ENCODE measurements around the gene SLC25A18.

Gene SLC25A18

GRCh38 chr22:17638432-17639246, 75.3 kb downstream of the SLC25A18 start, which contains the start of gene BCL2L13:
BCL2L13 (plus strand) TSS chr22:17638757; CDS start chr22:17655712, 16,955 bp downstream.
- Histone ChIP-seq H3K9me3 (ENCODE audit: low read depth, low read length) (no peaks in the 10 kb centered on the region), H3K9ac (ENCODE audit: insufficient read length) (peak within 1 kb of the TSS; percentile 92), H3K36me3 (ENCODE audit: insufficient read depth, low read length) (peaks cover 5% of the 10 kb centered on the region; the same call in 1 of the 2 replicates), H3K27ac (peak within 1 kb of the TSS; percentile 90), H3K4me3 (peak within 1 kb of the TSS; percentile 91)
- no peak for DNase-seq (ENCODE audit: low read depth, low spot score)
- TF ChIP-seq EZH2 (IDR thresholded peaks at IDR 0.05): no peak
- TF ChIP-seq FOXP2 (optimal IDR thresholded peaks at IDR 0.05; ENCODE audit: control extremely low read depth, extremely low read length, insufficient read depth): peak; percentile 54
- TF ChIP-seq POLR2AphosphoS5 (IDR thresholded peaks at IDR 0.05; ENCODE audit: borderline replicate concordance, low read depth, low read length): peak; percentile 95

- Histone ChIP-seq H3K9ac (ENCODE audit: insufficient read length) (peak overlapping the region; percentile 92), H3K4me3 (peak overlapping the region; percentile 91), H3K36me3 (ENCODE audit: insufficient read depth, low read length) (peaks cover 5% of the 10 kb centered on the region; the same call in 1 of the 2 replicates), H3K27ac (peak overlapping the region; percentile 90), H3K9me3 (ENCODE audit: low read depth, low read length) (no peaks in the 10 kb centered on the region)
- no peak for TF ChIP-seq FOXP2 (optimal IDR thresholded peaks at IDR 0.05; ENCODE audit: control extremely low read depth, extremely low read length, insufficient read depth)
- TF ChIP-seq EZH2 (IDR thresholded peaks at IDR 0.05): no peak
- no peak for TF ChIP-seq POLR2AphosphoS5 (IDR thresholded peaks at IDR 0.05; ENCODE audit: borderline replicate concordance, low read depth, low read length)
- no peak for DNase-seq (ENCODE audit: low read depth, low spot score)
Observed at GRCh38 chr22:17639247-17639741, 76.0 kb downstream of the SLC25A18 start.
